Body of pancreas (tissue), 4 donors: ENCODE measurements around the gene EIF2A.

Experiments
- POLR2A ChIP-seq, 3 donors: fragments of 450-650 bp; IDR thresholded peaks; one replicate each; pipeline ENCODE4 v1.6.1; 2016; ENCODE audit warnings: antibody characterized with exemption in 3 of 3, mild to moderate bottlenecking in 2 of 3
- TF ChIP-seq, protein P1 (sequence below), 7 experiments: fragments of 450-650 bp in 4 of 7; fragments of 200-600 bp in 3 of 7; sonication (generic) in 3 of 7; IDR thresholded peaks; one replicate each; pipeline ENCODE4 v1.5.1; 2016 to 2019; ENCODE audit warnings: antibody characterized with exemption in 7 of 7

DNA sequence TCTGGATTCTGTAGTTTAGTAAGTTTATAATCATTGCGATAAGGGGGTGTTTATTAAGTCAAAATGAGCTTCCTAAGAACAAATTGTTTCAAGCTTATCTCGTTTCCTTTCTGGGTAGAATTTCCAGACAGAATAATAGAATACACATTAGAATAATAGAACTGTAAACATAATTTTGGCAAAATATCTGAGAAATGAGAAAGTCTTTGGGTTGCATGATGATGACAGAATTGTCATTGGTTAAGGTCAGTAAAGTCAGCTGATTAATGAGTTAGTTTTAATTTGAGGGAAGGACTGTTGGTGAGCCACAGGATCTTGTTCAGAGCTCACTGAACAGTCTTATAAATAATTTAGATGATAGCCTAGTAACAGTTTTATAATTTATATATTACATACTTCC lies 10.2 kb downstream of the EIF2A start:
- TF ChIP-seq, protein P1, sequence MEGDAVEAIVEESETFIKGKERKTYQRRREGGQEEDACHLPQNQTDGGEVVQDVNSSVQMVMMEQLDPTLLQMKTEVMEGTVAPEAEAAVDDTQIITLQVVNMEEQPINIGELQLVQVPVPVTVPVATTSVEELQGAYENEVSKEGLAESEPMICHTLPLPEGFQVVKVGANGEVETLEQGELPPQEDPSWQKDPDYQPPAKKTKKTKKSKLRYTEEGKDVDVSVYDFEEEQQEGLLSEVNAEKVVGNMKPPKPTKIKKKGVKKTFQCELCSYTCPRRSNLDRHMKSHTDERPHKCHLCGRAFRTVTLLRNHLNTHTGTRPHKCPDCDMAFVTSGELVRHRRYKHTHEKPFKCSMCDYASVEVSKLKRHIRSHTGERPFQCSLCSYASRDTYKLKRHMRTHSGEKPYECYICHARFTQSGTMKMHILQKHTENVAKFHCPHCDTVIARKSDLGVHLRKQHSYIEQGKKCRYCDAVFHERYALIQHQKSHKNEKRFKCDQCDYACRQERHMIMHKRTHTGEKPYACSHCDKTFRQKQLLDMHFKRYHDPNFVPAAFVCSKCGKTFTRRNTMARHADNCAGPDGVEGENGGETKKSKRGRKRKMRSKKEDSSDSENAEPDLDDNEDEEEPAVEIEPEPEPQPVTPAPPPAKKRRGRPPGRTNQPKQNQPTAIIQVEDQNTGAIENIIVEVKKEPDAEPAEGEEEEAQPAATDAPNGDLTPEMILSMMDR (IDR thresholded peaks at IDR 0.05): no peak
- no peak for TF ChIP-seq POLR2A (IDR thresholded peaks at IDR 0.05)
